HL-60 (cell line): ENCODE results near the gene ENTR1.

Source experiments
- DNase-seq, 2 experiments: peaks; one replicate each; pipeline ENCODE4 v3.0.0-alpha.2; 2010 to 2020; ENCODE audit warnings: low read depth in 1 of 2, low spot score in 1 of 2
- H3K27ac ChIP-seq: fragments of 250-450 bp; sonication (Bioruptor Pico); replicated peaks from 2 replicates; pipeline ENCODE4 v1.5.1; 2020; ENCODE audit warnings: mild to moderate bottlenecking, moderate library complexity
- H3K27me3 ChIP-seq: fragments of 250-450 bp; sonication (Bioruptor Pico); 2 replicates; pipeline ENCODE4 v1.5.1; 2021; ENCODE audit warnings: mild to moderate bottlenecking, moderate library complexity; ENCODE audit not compliant: insufficient read depth, poor library complexity, severe bottlenecking
- H3K4me3 ChIP-seq: replicated peaks from 2 replicates; pipeline ENCODE4 v1.5.1; 2011; ENCODE audit warnings: mild to moderate bottlenecking, control low read depth, low read length; ENCODE audit not compliant: insufficient read depth
- GABPA ChIP-seq: IDR thresholded peaks from 2 replicates; pipeline ENCODE4 v1.6.1; 2012; ENCODE audit warnings: low read depth
- POLR2AphosphoS5 ChIP-seq: IDR thresholded peaks from 2 replicates; pipeline ENCODE4 v1.6.1; 2012; ENCODE audit warnings: low read depth
- SPI1 ChIP-seq: IDR thresholded peaks from 2 replicates; pipeline ENCODE4 v1.6.1; 2012; ENCODE audit warnings: low read depth, mild to moderate bottlenecking, borderline replicate concordance
- TF ChIP-seq, protein P1 (sequence below): IDR thresholded peaks from 2 replicates; pipeline ENCODE4 v1.6.1; 2012; ENCODE audit warnings: low read depth; ENCODE audit not compliant: insufficient replicate concordance
- TF ChIP-seq, protein P2 (sequence below): IDR thresholded peaks from one replicate; pipeline ENCODE4 v1.5.1; 2011; ENCODE audit warnings: low read length, control low read depth, inconsistent platforms; ENCODE audit not compliant: insufficient read depth

ENTR1 gene

DNA sequence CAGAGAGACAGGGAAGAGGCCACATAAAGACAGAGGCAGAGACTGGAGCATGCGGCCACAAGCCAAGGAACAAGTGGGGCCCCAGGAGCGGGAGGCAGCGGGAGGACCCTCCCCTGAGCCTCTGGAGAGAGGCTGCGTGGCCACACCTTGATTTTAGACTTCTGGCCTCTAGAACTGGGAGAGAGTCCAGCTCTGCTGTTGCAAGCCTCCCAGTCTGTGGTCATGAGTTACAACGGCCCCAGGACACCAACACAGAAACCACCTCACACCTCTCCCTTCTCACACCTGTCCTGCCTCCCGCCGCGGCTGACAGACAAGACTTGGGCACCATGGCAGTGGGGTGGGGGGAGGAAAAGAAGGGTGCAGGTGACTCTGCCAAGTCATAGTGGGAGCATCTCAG, 27.0 kb upstream of the ENTR1 start:
- no peak for DNase-seq
- TF ChIP-seq, protein P1, sequence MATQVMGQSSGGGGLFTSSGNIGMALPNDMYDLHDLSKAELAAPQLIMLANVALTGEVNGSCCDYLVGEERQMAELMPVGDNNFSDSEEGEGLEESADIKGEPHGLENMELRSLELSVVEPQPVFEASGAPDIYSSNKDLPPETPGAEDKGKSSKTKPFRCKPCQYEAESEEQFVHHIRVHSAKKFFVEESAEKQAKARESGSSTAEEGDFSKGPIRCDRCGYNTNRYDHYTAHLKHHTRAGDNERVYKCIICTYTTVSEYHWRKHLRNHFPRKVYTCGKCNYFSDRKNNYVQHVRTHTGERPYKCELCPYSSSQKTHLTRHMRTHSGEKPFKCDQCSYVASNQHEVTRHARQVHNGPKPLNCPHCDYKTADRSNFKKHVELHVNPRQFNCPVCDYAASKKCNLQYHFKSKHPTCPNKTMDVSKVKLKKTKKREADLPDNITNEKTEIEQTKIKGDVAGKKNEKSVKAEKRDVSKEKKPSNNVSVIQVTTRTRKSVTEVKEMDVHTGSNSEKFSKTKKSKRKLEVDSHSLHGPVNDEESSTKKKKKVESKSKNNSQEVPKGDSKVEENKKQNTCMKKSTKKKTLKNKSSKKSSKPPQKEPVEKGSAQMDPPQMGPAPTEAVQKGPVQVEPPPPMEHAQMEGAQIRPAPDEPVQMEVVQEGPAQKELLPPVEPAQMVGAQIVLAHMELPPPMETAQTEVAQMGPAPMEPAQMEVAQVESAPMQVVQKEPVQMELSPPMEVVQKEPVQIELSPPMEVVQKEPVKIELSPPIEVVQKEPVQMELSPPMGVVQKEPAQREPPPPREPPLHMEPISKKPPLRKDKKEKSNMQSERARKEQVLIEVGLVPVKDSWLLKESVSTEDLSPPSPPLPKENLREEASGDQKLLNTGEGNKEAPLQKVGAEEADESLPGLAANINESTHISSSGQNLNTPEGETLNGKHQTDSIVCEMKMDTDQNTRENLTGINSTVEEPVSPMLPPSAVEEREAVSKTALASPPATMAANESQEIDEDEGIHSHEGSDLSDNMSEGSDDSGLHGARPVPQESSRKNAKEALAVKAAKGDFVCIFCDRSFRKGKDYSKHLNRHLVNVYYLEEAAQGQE, result no peak
- TF ChIP-seq POLR2AphosphoS5 (no peak), SPI1 (no peak), GABPA (no peak)
- TF ChIP-seq, protein P2, sequence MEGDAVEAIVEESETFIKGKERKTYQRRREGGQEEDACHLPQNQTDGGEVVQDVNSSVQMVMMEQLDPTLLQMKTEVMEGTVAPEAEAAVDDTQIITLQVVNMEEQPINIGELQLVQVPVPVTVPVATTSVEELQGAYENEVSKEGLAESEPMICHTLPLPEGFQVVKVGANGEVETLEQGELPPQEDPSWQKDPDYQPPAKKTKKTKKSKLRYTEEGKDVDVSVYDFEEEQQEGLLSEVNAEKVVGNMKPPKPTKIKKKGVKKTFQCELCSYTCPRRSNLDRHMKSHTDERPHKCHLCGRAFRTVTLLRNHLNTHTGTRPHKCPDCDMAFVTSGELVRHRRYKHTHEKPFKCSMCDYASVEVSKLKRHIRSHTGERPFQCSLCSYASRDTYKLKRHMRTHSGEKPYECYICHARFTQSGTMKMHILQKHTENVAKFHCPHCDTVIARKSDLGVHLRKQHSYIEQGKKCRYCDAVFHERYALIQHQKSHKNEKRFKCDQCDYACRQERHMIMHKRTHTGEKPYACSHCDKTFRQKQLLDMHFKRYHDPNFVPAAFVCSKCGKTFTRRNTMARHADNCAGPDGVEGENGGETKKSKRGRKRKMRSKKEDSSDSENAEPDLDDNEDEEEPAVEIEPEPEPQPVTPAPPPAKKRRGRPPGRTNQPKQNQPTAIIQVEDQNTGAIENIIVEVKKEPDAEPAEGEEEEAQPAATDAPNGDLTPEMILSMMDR, result no peak
- no peaks in the 10 kb centered on the region for H3K27me3 ChIP-seq
- H3K4me3 ChIP-seq, result no peak overlapping the region
- no peak overlapping the region for H3K27ac ChIP-seq

DNA sequence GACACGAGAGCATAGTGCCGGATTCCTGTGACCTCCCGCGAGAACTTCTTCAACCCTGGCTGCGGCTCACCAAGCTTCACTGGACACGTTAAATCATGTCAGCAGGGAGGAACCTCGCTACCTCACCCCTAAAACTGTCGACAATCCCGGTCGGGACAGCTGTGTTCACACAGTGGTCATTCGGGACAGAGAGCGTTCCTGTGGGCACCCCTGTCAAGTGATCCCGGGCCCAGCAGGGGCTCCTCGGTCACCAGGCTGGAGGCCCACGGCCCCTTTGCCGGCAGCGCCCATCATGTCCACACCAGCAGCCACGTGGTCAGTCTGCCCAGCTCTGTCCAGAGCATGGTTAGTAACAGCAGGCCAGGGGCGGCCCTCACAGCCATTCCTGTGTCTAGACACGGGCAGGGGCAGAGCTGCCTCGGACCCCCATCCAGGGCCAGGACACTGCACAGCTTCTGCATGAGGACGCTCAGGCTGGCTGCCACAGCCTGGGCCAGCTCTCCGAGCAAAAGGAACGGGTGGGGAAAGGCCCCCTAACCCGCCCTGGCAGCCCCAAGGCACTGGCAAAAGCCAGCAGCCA, 25.7 kb upstream of the ENTR1 start:
- TF ChIP-seq, protein P2, result no peak
- no peak for TF ChIP-seq POLR2AphosphoS5
- no peak for TF ChIP-seq SPI1
- TF ChIP-seq, protein P1, result no peak
- TF ChIP-seq GABPA, result no peak
- H3K27ac ChIP-seq, result no peak overlapping the region
- H3K27me3 ChIP-seq, result no peaks in the 10 kb centered on the region
- DNase-seq, result no peak
- H3K4me3 ChIP-seq, result no peak overlapping the region

DNA sequence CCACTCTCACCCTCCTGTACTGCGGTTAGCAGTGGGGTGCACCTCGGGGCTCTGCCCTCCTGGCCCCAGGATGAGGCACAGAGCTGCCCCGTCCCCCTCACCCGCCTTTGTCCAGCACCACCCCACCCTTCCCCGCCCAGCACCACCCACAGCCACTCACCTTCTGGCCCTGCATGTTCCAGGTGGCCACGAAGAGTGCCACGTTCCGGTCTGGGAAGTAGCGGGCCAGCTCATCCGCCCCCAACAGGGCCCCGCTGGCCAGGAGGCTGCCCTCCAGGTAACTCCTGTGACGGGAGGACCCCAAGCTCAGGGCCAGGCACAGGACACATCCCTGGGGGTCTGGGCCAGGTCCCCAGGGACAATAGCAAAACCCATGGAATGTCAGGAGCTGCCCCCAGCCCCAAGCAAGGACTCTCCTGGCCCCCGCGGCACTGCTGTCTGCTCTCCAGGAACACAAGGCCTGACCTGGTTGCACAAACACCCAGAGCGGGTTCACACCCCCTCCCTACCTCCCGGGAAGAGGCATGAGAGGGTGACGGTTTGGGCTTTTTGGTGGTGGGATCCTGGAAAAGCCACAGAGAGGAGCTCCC, 24.3 kb upstream of the ENTR1 start:
- Histone ChIP-seq H3K27ac (no peak overlapping the region), H3K4me3 (no peak overlapping the region), H3K27me3 (no peaks in the 10 kb centered on the region)
- TF ChIP-seq SPI1, result no peak
- TF ChIP-seq, protein P1, result no peak
- no peak for TF ChIP-seq POLR2AphosphoS5
- TF ChIP-seq, protein P2, result no peak
- no peak for TF ChIP-seq GABPA
- no peak for DNase-seq
